Muscle layer of colon (tissue), 2 donors: Measurements from ENCODE around the gene FAM83E.

Source experiments
- H3K27ac ChIP-seq: one replicate; pipeline ENCODE4 v1.7.0; 2013; ENCODE audit warnings: low read depth, mild to moderate bottlenecking, low read length, moderate library complexity
- H3K27me3 ChIP-seq, 2 donors: one replicate each; pipeline ENCODE4 v1.7.0; 2013; ENCODE audit warnings: low read length in 2 of 2, mild to moderate bottlenecking in 2 of 2; ENCODE audit not compliant: insufficient read depth in 2 of 2, control insufficient read depth in 1 of 2
- H3K36me3 ChIP-seq: one replicate; pipeline ENCODE4 v1.7.0; 2013; ENCODE audit warnings: mild to moderate bottlenecking, low read length; ENCODE audit not compliant: insufficient read depth
- H3K4me1 ChIP-seq: one replicate; pipeline ENCODE4 v1.7.0; 2013; ENCODE audit warnings: mild to moderate bottlenecking, low read length; ENCODE audit not compliant: insufficient read depth
- H3K4me3 ChIP-seq, 2 donors: one replicate each; pipeline ENCODE4 v1.7.0; 2013; ENCODE audit warnings: low read length in 2 of 2, low read depth in 1 of 2, mild to moderate bottlenecking in 1 of 2, moderate library complexity in 1 of 2
- H3K9ac ChIP-seq: one replicate; pipeline ENCODE4 v1.7.0; 2013; ENCODE audit warnings: low read length
- H3K9me3 ChIP-seq: one replicate; pipeline ENCODE4 v1.7.0; 2013; ENCODE audit warnings: mild to moderate bottlenecking, low read length
- donor health status: abdominal sarcoma.
- donor health status: Adenocarcinoma of cecum.

The FAM83E gene

GRCh38 chr19:48615231-48616040 is 560 bp upstream of the FAM83E start:
- no peaks in the 10 kb centered on the region for H3K9me3 ChIP-seq
- H3K27me3 ChIP-seq, result no peaks in the 10 kb centered on the region
- no peak overlapping the region for H3K9ac ChIP-seq
- H3K27ac ChIP-seq, result no peak overlapping the region
- H3K4me1 ChIP-seq, result peaks cover 23% of the 10 kb centered on the region
- H3K4me3 ChIP-seq, result no peak overlapping the region
- peaks cover 29% of the 10 kb centered on the region for H3K36me3 ChIP-seq

- H3K9me3 ChIP-seq, result no peaks in the 10 kb centered on the region
- H3K36me3 ChIP-seq, result peaks cover 29% of the 10 kb centered on the region
- no peak overlapping the region for H3K9ac ChIP-seq
- H3K4me1 ChIP-seq, result peaks cover 19% of the 10 kb centered on the region
- no peak overlapping the region for H3K27ac ChIP-seq
- H3K27me3 ChIP-seq, result no peaks in the 10 kb centered on the region
- H3K4me3 ChIP-seq, result no peak overlapping the region
Measured at GRCh38 chr19:48613852-48614435, 932 bp downstream of the FAM83E start.

- H3K27ac ChIP-seq, result no peak overlapping the region
- H3K9me3 ChIP-seq, result no peaks in the 10 kb centered on the region
- H3K27me3 ChIP-seq, result no peaks in the 10 kb centered on the region
- no peak overlapping the region for H3K9ac ChIP-seq
- H3K36me3 ChIP-seq, result peaks cover 29% of the 10 kb centered on the region
- H3K4me1 ChIP-seq, result peaks cover 17% of the 10 kb centered on the region
- H3K4me3 ChIP-seq, result no peak overlapping the region
Measured at GRCh38 chr19:48613024-48613851, 1.6 kb downstream of the FAM83E start.

GRCh38 chr19:48611872-48612271 is 3.0 kb downstream of the FAM83E start:
- no peak overlapping the region for H3K27ac ChIP-seq
- no peak overlapping the region for H3K9ac ChIP-seq
- H3K4me1 ChIP-seq, result peaks cover 4% of the 10 kb centered on the region
- no peaks in the 10 kb centered on the region for H3K9me3 ChIP-seq
- no peaks in the 10 kb centered on the region for H3K27me3 ChIP-seq
- H3K36me3 ChIP-seq, result peaks cover 21% of the 10 kb centered on the region
- H3K4me3 ChIP-seq, result no peak overlapping the region

- H3K4me1 ChIP-seq, result no peaks in the 10 kb centered on the region
- H3K9ac ChIP-seq, result no peak overlapping the region
- H3K36me3 ChIP-seq, result no peaks in the 10 kb centered on the region
- no peaks in the 10 kb centered on the region for H3K9me3 ChIP-seq
- H3K4me3 ChIP-seq, result no peak overlapping the region
- H3K27ac ChIP-seq, result no peak overlapping the region
- H3K27me3 ChIP-seq, result no peaks in the 10 kb centered on the region
Measured at GRCh38 chr19:48609571-48610108, 5.2 kb downstream of the FAM83E start.

- Histone ChIP-seq H3K9me3 (no peaks in the 10 kb centered on the region), H3K4me3 (no peak overlapping the region), H3K9ac (no peak overlapping the region), H3K27me3 (no peaks in the 10 kb centered on the region), H3K4me1 (no peaks in the 10 kb centered on the region), H3K27ac (no peak overlapping the region), H3K36me3 (no peaks in the 10 kb centered on the region)
Measured at GRCh38 chr19:48608798-48609263, 6.0 kb downstream of the FAM83E start.

- Histone ChIP-seq H3K9ac (no peak overlapping the region), H3K9me3 (no peaks in the 10 kb centered on the region), H3K27ac (no peak overlapping the region), H3K4me3 (no peak overlapping the region), H3K27me3 (no peaks in the 10 kb centered on the region), H3K4me1 (no peaks in the 10 kb centered on the region), H3K36me3 (no peaks in the 10 kb centered on the region)
Measured at GRCh38 chr19:48607359-48607755, 7.5 kb downstream of the FAM83E start.

GRCh38 chr19:48606463-48607358 is 8.2 kb downstream of the FAM83E start, which contains the start of gene SPACA4:
Gene SPACA4 (plus strand): TSS chr19:48606742. CDS start chr19:48606979, 237 bp downstream.
- H3K9me3 ChIP-seq, result no peaks in the 10 kb centered on the region
- H3K27ac ChIP-seq, result no peak within 1 kb of the TSS
- H3K36me3 ChIP-seq, result no peaks in the 10 kb centered on the region
- no peak within 1 kb of the TSS for H3K9ac ChIP-seq
- H3K4me1 ChIP-seq, result no peaks in the 10 kb centered on the region
- H3K27me3 ChIP-seq, result no peaks in the 10 kb centered on the region
- no peak within 1 kb of the TSS for H3K4me3 ChIP-seq

GRCh38 chr19:48603850-48604249 is 11.0 kb downstream of the FAM83E start:
- Histone ChIP-seq H3K4me1 (no peaks in the 10 kb centered on the region), H3K9ac (no peak overlapping the region), H3K36me3 (no peaks in the 10 kb centered on the region), H3K27me3 (no peaks in the 10 kb centered on the region), H3K4me3 (no peak overlapping the region), H3K9me3 (no peaks in the 10 kb centered on the region), H3K27ac (no peak overlapping the region)

- H3K9me3 ChIP-seq, result no peaks in the 10 kb centered on the region
- no peak overlapping the region for H3K27ac ChIP-seq
- H3K9ac ChIP-seq, result no peak overlapping the region
- no peaks in the 10 kb centered on the region for H3K4me1 ChIP-seq
- H3K4me3 ChIP-seq, result no peak overlapping the region
- no peaks in the 10 kb centered on the region for H3K36me3 ChIP-seq
- no peaks in the 10 kb centered on the region for H3K27me3 ChIP-seq
Measured at GRCh38 chr19:48603449-48603848, 11.4 kb downstream of the FAM83E start.
